Left ventricle myocardium inferior (tissue), 1 donor: ENCODE measurements around the gene ALDOA. TPM values are rescaled to one million over a fixed set of nuclear protein-coding genes. Genes with fewer than 3 reads are reported as not detected.

ENCODE experiments used
- DNase-seq: peaks from one replicate; pipeline ENCODE4 v3.0.0-alpha.2; 2020
- H3K27ac ChIP-seq: fragments of 200-600 bp; replicated peaks from 2 replicates; pipeline ENCODE4 v1.8.0; 2021
- H3K27me3 ChIP-seq: fragments of 200-600 bp; 2 replicates; pipeline ENCODE4 v1.8.0; 2021; ENCODE audit warnings: low read depth
- H3K36me3 ChIP-seq: fragments of 200-600 bp; 2 replicates; pipeline ENCODE4 v1.8.0; 2021
- H3K4me1 ChIP-seq: fragments of 200-600 bp; 2 replicates; pipeline ENCODE4 v1.8.0; 2021
- H3K4me3 ChIP-seq: fragments of 200-600 bp; 2 replicates; pipeline ENCODE4 v1.8.0; 2021; ENCODE audit warnings: mild to moderate bottlenecking, moderate library complexity
- H3K9me3 ChIP-seq: fragments of 200-600 bp; replicated peaks from 2 replicates; pipeline ENCODE4 v1.8.0; 2021
- CTCF ChIP-seq: fragments of 200-600 bp; IDR thresholded peaks from 2 replicates; pipeline ENCODE4 v1.8.0; 2021; ENCODE audit warnings: antibody characterized with exemption, mild to moderate bottlenecking, borderline replicate concordance
- intact Hi-C: fragments of 100-400 bp; cut with micrococcal nuclease; formaldehyde crosslinking; loops from one replicate; pipeline ENCODE4 v1.11.0; 2022
- total RNA-seq: library from RNA; stranded (reverse); fragmentation: NEBNext Ultra II Directional; extraction: Animal tissue kit (Norgen Biotek cat#: 25700); gene quantifications from one replicate; pipeline ENCODE4 v1.2.1, GENCODE V29; 2021
- donor health status: DM: no; HTN: yes; CAD: no; lungs with severe emphysema.

The ALDOA gene
- total RNA-seq, 1 donor from 2014 or later, result 3,337 TPM

- Histone ChIP-seq H3K36me3 (peaks cover 74% of the 10 kb centered on the region), H3K4me1 (peaks cover 35% of the 10 kb centered on the region), H3K27me3 (no peaks in the 10 kb centered on the region), H3K27ac (no peak overlapping the region), H3K9me3 (no peaks in the 10 kb centered on the region), H3K4me3 (no peak overlapping the region)
- DNase-seq, result no peak
- TF ChIP-seq CTCF, result no peak
- intact Hi-C loops, result no loop called here
Observed at GRCh38 chr16:30083216-30084055, 17.9 kb downstream of the ALDOA start.

- Histone ChIP-seq H3K4me3 (no peak overlapping the region), H3K4me1 (peaks cover 27% of the 10 kb centered on the region), H3K27ac (peak overlapping the region; percentile 62), H3K27me3 (no peaks in the 10 kb centered on the region), H3K36me3 (peaks cover 66% of the 10 kb centered on the region), H3K9me3 (no peaks in the 10 kb centered on the region)
- intact Hi-C loops, result no loop called here
- DNase-seq, result no peak
- no peak for TF ChIP-seq CTCF
Observed at GRCh38 chr16:30084096-30084815, 18.7 kb downstream of the ALDOA start.

GRCh38 chr16:30084816-30085159 lies 19.2 kb downstream of the ALDOA start:
- intact Hi-C loops, result no loop called here

GRCh38 chr16:30085247-30085646 lies 19.7 kb downstream of the ALDOA start:
- Histone ChIP-seq H3K4me3 (no peak overlapping the region), H3K9me3 (no peaks in the 10 kb centered on the region), H3K36me3 (peaks cover 56% of the 10 kb centered on the region), H3K4me1 (peaks cover 20% of the 10 kb centered on the region), H3K27me3 (no peaks in the 10 kb centered on the region), H3K27ac (peak overlapping the region; percentile 62)
- no peak for TF ChIP-seq CTCF
- no peak for DNase-seq
- intact Hi-C loops, result no loop called here

More at GRCh38 chr16:30084816-30085159, 19.2 kb downstream of the ALDOA start:
- TF ChIP-seq CTCF, result no peak
- Histone ChIP-seq H3K9me3 (no peaks in the 10 kb centered on the region), H3K4me3 (no peak overlapping the region), H3K4me1 (peaks cover 21% of the 10 kb centered on the region), H3K36me3 (peaks cover 60% of the 10 kb centered on the region), H3K27me3 (no peaks in the 10 kb centered on the region), H3K27ac (peak overlapping the region; percentile 62)
- peak; percentile 57 for DNase-seq

- H3K36me3 ChIP-seq, result peaks cover 50% of the 10 kb centered on the region
Observed at GRCh38 chr16:30085820-30086219, 20.3 kb downstream of the ALDOA start.

More at GRCh38 chr16:30085820-30086219, 20.3 kb downstream of the ALDOA start:
- H3K27me3 ChIP-seq, result no peaks in the 10 kb centered on the region
- H3K4me3 ChIP-seq, result no peak overlapping the region
- no peaks in the 10 kb centered on the region for H3K9me3 ChIP-seq
- peaks cover 22% of the 10 kb centered on the region for H3K4me1 ChIP-seq
- no peak for DNase-seq
- intact Hi-C loops, result no loop called here
- no peak for TF ChIP-seq CTCF
- peak overlapping the region; percentile 62 for H3K27ac ChIP-seq
